Measurements from ENCODE around the gene SOS1.

DNA sequence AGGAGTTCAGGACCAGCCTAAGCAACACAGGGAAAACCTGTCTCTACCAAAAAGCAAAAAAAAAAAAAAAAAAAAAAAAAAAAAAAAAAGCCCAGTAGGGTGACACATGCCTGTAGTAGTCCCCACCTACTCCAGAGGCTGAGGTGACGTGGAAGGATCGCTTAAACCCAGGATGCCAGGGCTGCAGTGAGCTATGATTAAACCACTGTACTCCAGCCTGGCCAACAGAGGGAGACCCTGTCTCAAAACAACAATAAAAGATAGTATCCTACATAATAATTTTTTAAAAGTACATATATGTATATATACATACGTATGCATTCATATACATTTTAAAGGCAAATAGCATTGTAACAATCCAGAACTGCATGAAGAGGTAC is 51.7 kb downstream of the SOS1 start:
- TF ChIP-seq SUZ12 (IDR thresholded peaks at IDR 0.05) (no peak), SP1 (IDR thresholded peaks at IDR 0.05) (no peak), FOXM1 (IDR thresholded peaks at IDR 0.05; ENCODE audit: borderline replicate concordance) (no peak)

Measured in HEK293T (cell line).